ENCODE data around the gene TSPAN7.

TSPAN7 gene

GRCh38 chrX:38595801-38596200, 34.5 kb downstream of the TSPAN7 start:
- DNase-seq: no peak

- no peak for DNase-seq
Observed at GRCh38 chrX:38596939-38597338, 35.6 kb downstream of the TSPAN7 start.

GRCh38 chrX:38599796-38600755, 38.7 kb downstream of the TSPAN7 start:
- no peak for DNase-seq

GRCh38 chrX:38601866-38602265, 40.5 kb downstream of the TSPAN7 start:
- DNase-seq: no peak

DNA sequence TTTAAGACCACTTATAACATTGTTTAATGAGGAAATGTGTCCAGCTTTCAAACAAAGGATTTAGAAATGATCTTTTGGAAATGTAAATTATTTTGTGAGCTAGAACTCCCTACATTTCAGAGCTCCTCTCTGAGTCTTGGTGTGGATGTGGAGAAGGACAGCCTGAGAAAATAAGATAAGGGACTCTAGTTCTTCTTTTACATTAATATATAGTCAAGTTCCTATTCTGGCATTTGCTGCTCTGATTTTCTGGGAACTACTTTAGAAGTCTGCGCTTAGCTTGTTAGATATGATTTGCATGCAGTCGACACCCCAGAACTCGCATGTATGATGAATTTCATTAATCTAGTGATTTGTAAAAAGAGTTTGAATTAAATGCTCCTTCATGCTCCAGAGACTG, 45.5 kb downstream of the TSPAN7 start:
- DNase-seq: no peak

- DNase-seq: no peak
Observed at GRCh38 chrX:38607976-38608375, 46.6 kb downstream of the TSPAN7 start.

DNA sequence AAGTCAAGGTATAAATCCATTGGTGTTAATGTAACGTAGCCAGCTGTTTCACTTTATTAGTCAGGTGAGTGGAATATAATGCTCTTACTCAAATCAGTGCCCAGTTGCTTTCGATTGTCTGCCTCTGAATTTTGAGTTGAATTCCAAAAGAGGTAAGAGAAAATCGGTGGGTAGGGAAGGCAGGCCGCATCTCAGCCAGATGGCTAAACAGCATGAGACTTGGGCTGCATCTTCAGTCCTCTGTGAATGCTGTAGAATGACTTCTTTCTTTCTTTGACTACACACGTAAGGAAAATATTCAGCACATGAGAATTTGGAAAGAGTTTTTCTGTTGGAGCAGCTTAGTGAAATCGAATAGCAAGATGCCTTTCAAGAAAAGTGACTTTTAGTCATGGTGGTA, 49.5 kb downstream of the TSPAN7 start:
- DNase-seq: no peak

GRCh38 chrX:38612281-38612680, 50.9 kb downstream of the TSPAN7 start:
- no peak for DNase-seq

GRCh38 chrX:38614485-38614884, 53.1 kb downstream of the TSPAN7 start:
- no peak for DNase-seq

- DNase-seq: no peak
Observed at GRCh38 chrX:38616904-38617303, 55.6 kb downstream of the TSPAN7 start.

DNA sequence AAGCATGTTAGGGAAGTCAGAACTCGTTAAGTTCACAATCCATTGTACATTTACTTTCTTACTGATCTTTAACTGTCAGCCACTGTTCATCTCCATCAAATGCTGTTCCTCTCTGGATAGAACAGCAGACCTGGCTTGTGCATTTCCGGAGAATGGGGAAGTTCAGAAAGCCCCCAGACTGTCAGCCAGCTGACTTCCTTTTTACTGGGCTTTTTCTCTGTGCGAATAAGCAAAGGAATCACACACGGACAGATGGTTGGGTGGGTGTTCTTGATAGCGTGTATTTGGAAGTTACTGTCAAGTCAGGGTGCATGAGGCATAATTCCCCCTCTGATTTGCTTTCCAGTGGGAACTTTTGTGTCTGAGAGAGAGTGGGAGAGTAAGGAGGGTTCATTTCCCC, 56.8 kb downstream of the TSPAN7 start:
- no peak for DNase-seq

GRCh38 chrX:38620623-38621022, 59.3 kb downstream of the TSPAN7 start:
- DNase-seq: no peak

GRCh38 chrX:38626296-38626695, 65.0 kb downstream of the TSPAN7 start:
- DNase-seq: no peak

- no peak for DNase-seq
Observed at GRCh38 chrX:38627683-38628082, 66.3 kb downstream of the TSPAN7 start.

DNA sequence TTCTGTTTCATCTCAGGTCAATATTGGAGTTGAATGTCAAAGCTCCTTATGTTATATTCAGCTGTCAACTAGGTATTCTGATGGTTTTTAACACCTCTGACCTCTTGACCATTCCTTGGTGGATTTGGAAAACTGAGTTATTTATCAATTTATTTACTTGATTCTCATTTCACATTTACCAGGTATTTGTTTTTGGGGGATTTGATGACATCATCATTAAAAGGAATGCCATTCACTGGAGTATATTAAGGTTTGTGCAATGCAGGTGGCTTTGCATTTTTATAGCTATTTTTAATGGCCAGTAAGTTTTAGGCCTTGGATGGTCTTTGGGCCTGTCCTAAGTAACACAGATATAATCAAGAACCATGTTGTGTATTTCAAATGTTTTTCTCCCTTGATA, 67.2 kb downstream of the TSPAN7 start:
- DNase-seq: no peak

GRCh38 chrX:38632516-38632915, 71.2 kb downstream of the TSPAN7 start:
- no peak for DNase-seq

- DNase-seq: no peak
Observed at GRCh38 chrX:38634665-38635064, 73.3 kb downstream of the TSPAN7 start.

DNA sequence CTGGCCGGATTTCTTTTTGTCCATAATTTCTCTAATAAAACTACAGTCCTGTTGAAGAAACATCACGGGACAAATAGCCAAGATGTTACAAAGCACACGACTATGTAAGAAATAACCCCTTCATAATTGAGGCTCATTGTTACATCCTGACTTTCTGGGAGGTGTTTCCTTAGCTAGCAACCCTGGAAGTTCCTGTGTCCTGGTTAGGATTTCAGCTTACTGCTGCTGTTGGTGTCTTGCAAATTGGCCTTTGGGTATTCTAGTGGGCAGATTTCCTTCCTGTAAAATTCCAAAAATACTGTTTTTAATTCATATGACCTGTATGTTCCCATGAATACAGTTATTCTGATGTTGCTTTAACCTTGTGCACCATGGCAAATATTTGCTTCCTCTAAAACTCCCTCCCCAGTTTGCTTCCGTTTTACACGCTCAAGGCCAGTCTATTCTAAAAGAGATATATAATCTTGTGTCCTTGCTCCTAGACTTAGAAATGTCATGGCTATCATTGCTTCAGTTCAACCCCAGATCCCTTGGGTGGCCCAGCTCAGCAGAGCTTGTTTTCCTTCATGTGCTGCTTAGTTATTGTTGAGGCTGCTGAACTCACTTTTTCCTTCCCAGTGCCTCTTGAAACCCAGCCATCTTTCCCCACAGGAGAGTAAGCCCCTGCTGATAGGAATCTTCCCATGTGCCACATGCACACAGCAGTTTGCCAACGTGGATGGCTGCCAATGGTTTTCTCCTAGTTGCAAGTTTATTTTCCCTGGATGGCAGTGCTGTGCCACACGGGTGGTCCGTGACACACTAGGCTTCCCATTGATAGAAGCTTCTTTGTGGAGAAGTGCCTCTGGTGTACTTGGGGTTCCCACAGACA, 75.8 kb downstream of the TSPAN7 start:
- no peak for DNase-seq

DNA sequence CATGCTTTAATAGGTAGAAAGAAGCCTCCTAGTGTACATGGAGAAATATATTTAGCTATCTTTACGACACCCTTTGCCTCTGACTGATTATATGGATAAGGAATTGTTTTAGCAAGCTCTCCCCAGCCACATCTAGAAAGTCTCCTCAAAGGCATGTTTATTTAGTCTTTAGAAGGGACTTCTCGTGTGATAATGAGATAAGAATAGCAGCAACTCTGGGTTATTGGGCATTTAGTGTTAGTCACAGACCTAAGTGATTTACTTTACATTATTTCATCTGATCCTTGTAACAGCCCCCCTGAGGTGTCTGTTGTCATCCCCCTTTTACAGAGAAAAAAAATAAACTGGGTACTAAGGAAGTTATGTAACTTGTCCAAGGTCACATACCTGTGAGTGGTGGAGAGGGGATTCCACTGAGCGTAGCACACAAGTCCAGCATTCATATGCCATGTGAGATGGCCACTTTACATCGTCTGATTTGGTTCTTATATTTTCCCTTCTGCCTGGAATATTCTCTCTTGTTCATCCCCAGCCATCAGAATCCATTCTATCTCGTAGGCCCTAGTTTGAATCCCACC, 77.7 kb downstream of the TSPAN7 start:
- no peak for DNase-seq

GRCh38 chrX:38639730-38640129, 78.4 kb downstream of the TSPAN7 start:
- no peak for DNase-seq

GRCh38 chrX:38641197-38641596, 79.9 kb downstream of the TSPAN7 start:
- no peak for DNase-seq

GRCh38 chrX:38643903-38644302, 82.6 kb downstream of the TSPAN7 start:
- DNase-seq: no peak

- no peak for DNase-seq
Observed at GRCh38 chrX:38646129-38646528, 84.8 kb downstream of the TSPAN7 start.

- DNase-seq: no peak
Observed at GRCh38 chrX:38649221-38649620, 87.9 kb downstream of the TSPAN7 start.
